ENCODE results near the gene CTIF. TPM values are rescaled to one million over a fixed set of nuclear protein-coding genes. Genes with fewer than 3 reads are reported as not detected.

The CTIF gene
- polyA plus RNA-seq, 2 donors: 11.8 to 22.7 TPM

GRCh38 chr18:48821845-48822244 is 283.0 kb downstream of the CTIF start:
- H3K36me3 ChIP-seq (ENCODE audit: control insufficient read depth in 2 of 2, insufficient read depth in 2 of 2, low read length in 1 of 2): peaks cover 0 to 7% of the 10 kb centered on the region in 2 donors
- H3K27me3 ChIP-seq (ENCODE audit: control insufficient read depth in 1 of 2, insufficient read depth in 2 of 2, low read length in 2 of 2): no peaks in the 10 kb centered on the region
- WGBS, 2 donors: 63 to 77% methylated on average over 4 of the region's 4 CpGs
- no peak overlapping the region for H3K4me3 ChIP-seq (ENCODE audit: low read depth in 1 of 2, low read length in 2 of 2)
- H3K9me3 ChIP-seq (ENCODE audit: control insufficient read depth in 2 of 2, insufficient read depth in 1 of 2, low read depth in 1 of 2, low read length in 1 of 2): no peaks in the 10 kb centered on the region
- H3K27ac ChIP-seq (ENCODE audit: low read depth in 2 of 2, low read length in 1 of 2): no peak overlapping the region
- H3K4me1 ChIP-seq (ENCODE audit: control insufficient read depth in 2 of 2, insufficient read depth in 2 of 2, low read length in 1 of 2): peaks cover 0 to 2% of the 10 kb centered on the region in 2 donors

GRCh38 chr18:48824231-48824970 is 285.6 kb downstream of the CTIF start:
- H3K27me3 ChIP-seq (ENCODE audit: control insufficient read depth in 1 of 2, insufficient read depth in 2 of 2, low read length in 2 of 2): no peaks in the 10 kb centered on the region
- no peak overlapping the region for H3K27ac ChIP-seq (ENCODE audit: low read depth in 2 of 2, low read length in 1 of 2)
- peaks cover 0 to 10% of the 10 kb centered on the region in 2 donors for H3K4me1 ChIP-seq (ENCODE audit: control insufficient read depth in 2 of 2, insufficient read depth in 2 of 2, low read length in 1 of 2)
- 97 to 98% methylated on average over 14 of the region's 14 CpGs for WGBS, 2 donors
- no peaks in the 10 kb centered on the region for H3K9me3 ChIP-seq (ENCODE audit: control insufficient read depth in 2 of 2, insufficient read depth in 1 of 2, low read depth in 1 of 2, low read length in 1 of 2)
- no peak overlapping the region for H3K4me3 ChIP-seq (ENCODE audit: low read depth in 1 of 2, low read length in 2 of 2)
- peaks cover 0 to 3% of the 10 kb centered on the region in 2 donors for H3K36me3 ChIP-seq (ENCODE audit: control insufficient read depth in 2 of 2, insufficient read depth in 2 of 2, low read length in 1 of 2)

GRCh38 chr18:48825101-48825745 is 286.4 kb downstream of the CTIF start:
- Histone ChIP-seq H3K27ac (ENCODE audit: low read depth in 2 of 2, low read length in 1 of 2) (no peak overlapping the region), H3K4me1 (ENCODE audit: control insufficient read depth in 2 of 2, insufficient read depth in 2 of 2, low read length in 1 of 2) (peaks cover 0 to 10% of the 10 kb centered on the region in 2 donors), H3K4me3 (ENCODE audit: low read depth in 1 of 2, low read length in 2 of 2) (no peak overlapping the region), H3K27me3 (ENCODE audit: control insufficient read depth in 1 of 2, insufficient read depth in 2 of 2, low read length in 2 of 2) (no peaks in the 10 kb centered on the region), H3K36me3 (ENCODE audit: control insufficient read depth in 2 of 2, insufficient read depth in 2 of 2, low read length in 1 of 2) (no peaks in the 10 kb centered on the region), H3K9me3 (ENCODE audit: control insufficient read depth in 2 of 2, insufficient read depth in 1 of 2, low read depth in 1 of 2, low read length in 1 of 2) (no peaks in the 10 kb centered on the region)
- 52 to 78% methylated on average over 6 of the region's 6 CpGs for WGBS, 2 donors

GRCh38 chr18:48826271-48826670 is 287.4 kb downstream of the CTIF start:
- no peak overlapping the region for H3K4me3 ChIP-seq (ENCODE audit: low read depth in 1 of 2, low read length in 2 of 2)
- H3K4me1 ChIP-seq (ENCODE audit: control insufficient read depth in 2 of 2, insufficient read depth in 2 of 2, low read length in 1 of 2): peaks cover 0 to 10% of the 10 kb centered on the region in 2 donors
- H3K9me3 ChIP-seq (ENCODE audit: control insufficient read depth in 2 of 2, insufficient read depth in 1 of 2, low read depth in 1 of 2, low read length in 1 of 2): no peaks in the 10 kb centered on the region
- H3K27me3 ChIP-seq (ENCODE audit: control insufficient read depth in 1 of 2, insufficient read depth in 2 of 2, low read length in 2 of 2): no peaks in the 10 kb centered on the region
- H3K27ac ChIP-seq (ENCODE audit: low read depth in 2 of 2, low read length in 1 of 2): no peak overlapping the region
- H3K36me3 ChIP-seq (ENCODE audit: control insufficient read depth in 2 of 2, insufficient read depth in 2 of 2, low read length in 1 of 2): no peaks in the 10 kb centered on the region
- 92% methylated on average over 7 of the region's 7 CpGs for WGBS, 2 donors

- 94 to 96% methylated on average over 8 of the region's 8 CpGs for WGBS, 2 donors
- Histone ChIP-seq H3K4me1 (ENCODE audit: control insufficient read depth in 2 of 2, insufficient read depth in 2 of 2, low read length in 1 of 2) (peaks cover 0 to 10% of the 10 kb centered on the region in 2 donors), H3K27ac (ENCODE audit: low read depth in 2 of 2, low read length in 1 of 2) (no peak overlapping the region), H3K27me3 (ENCODE audit: control insufficient read depth in 1 of 2, insufficient read depth in 2 of 2, low read length in 2 of 2) (no peaks in the 10 kb centered on the region), H3K4me3 (ENCODE audit: low read depth in 1 of 2, low read length in 2 of 2) (no peak overlapping the region), H3K9me3 (ENCODE audit: control insufficient read depth in 2 of 2, insufficient read depth in 1 of 2, low read depth in 1 of 2, low read length in 1 of 2) (no peaks in the 10 kb centered on the region), H3K36me3 (ENCODE audit: control insufficient read depth in 2 of 2, insufficient read depth in 2 of 2, low read length in 1 of 2) (no peaks in the 10 kb centered on the region)
These were observed 288.0 kb downstream of the CTIF start for GRCh38 chr18:48826806-48827205.

GRCh38 chr18:48827291-48828193 is 288.7 kb downstream of the CTIF start:
- 64 to 67% methylated on average over 21 of the region's 21 CpGs for WGBS, 2 donors
- H3K36me3 ChIP-seq (ENCODE audit: control insufficient read depth in 2 of 2, insufficient read depth in 2 of 2, low read length in 1 of 2): no peaks in the 10 kb centered on the region
- H3K27me3 ChIP-seq (ENCODE audit: control insufficient read depth in 1 of 2, insufficient read depth in 2 of 2, low read length in 2 of 2): no peaks in the 10 kb centered on the region
- H3K4me1 ChIP-seq (ENCODE audit: control insufficient read depth in 2 of 2, insufficient read depth in 2 of 2, low read length in 1 of 2): peaks cover 0 to 10% of the 10 kb centered on the region in 2 donors
- peak overlapping the region; percentile 9 to 36 for H3K27ac ChIP-seq (ENCODE audit: low read depth in 2 of 2, low read length in 1 of 2)
- H3K4me3 ChIP-seq (ENCODE audit: low read depth in 1 of 2, low read length in 2 of 2): no peak overlapping the region
- H3K9me3 ChIP-seq (ENCODE audit: control insufficient read depth in 2 of 2, insufficient read depth in 1 of 2, low read depth in 1 of 2, low read length in 1 of 2): no peaks in the 10 kb centered on the region

GRCh38 chr18:48828194-48828545 is 289.3 kb downstream of the CTIF start:
- no peaks in the 10 kb centered on the region for H3K27me3 ChIP-seq (ENCODE audit: control insufficient read depth in 1 of 2, insufficient read depth in 2 of 2, low read length in 2 of 2)
- peaks cover 4 to 14% of the 10 kb centered on the region in 2 donors for H3K4me1 ChIP-seq (ENCODE audit: control insufficient read depth in 2 of 2, insufficient read depth in 2 of 2, low read length in 1 of 2)

GRCh38 chr18:48828691-48829442 is 290.0 kb downstream of the CTIF start:
- Histone ChIP-seq H3K36me3 (ENCODE audit: control insufficient read depth in 2 of 2, insufficient read depth in 2 of 2, low read length in 1 of 2) (no peaks in the 10 kb centered on the region), H3K9me3 (ENCODE audit: control insufficient read depth in 2 of 2, insufficient read depth in 1 of 2, low read depth in 1 of 2, low read length in 1 of 2) (no peaks in the 10 kb centered on the region), H3K27me3 (ENCODE audit: control insufficient read depth in 1 of 2, insufficient read depth in 2 of 2, low read length in 2 of 2) (no peaks in the 10 kb centered on the region), H3K27ac (ENCODE audit: low read depth in 2 of 2, low read length in 1 of 2) (peak overlapping the region in 1 of 2 donors; percentile 17), H3K4me1 (ENCODE audit: control insufficient read depth in 2 of 2, insufficient read depth in 2 of 2, low read length in 1 of 2) (peaks cover 4 to 15% of the 10 kb centered on the region in 2 donors), H3K4me3 (ENCODE audit: low read depth in 1 of 2, low read length in 2 of 2) (no peak overlapping the region)
- 61% methylated on average over 15 of the region's 15 CpGs for WGBS, 2 donors

More at GRCh38 chr18:48828194-48828545, 289.3 kb downstream of the CTIF start:
- H3K9me3 ChIP-seq (ENCODE audit: control insufficient read depth in 2 of 2, insufficient read depth in 1 of 2, low read depth in 1 of 2, low read length in 1 of 2): no peaks in the 10 kb centered on the region
- H3K27ac ChIP-seq (ENCODE audit: low read depth in 2 of 2, low read length in 1 of 2): no peak overlapping the region
- H3K36me3 ChIP-seq (ENCODE audit: control insufficient read depth in 2 of 2, insufficient read depth in 2 of 2, low read length in 1 of 2): no peaks in the 10 kb centered on the region
- H3K4me3 ChIP-seq (ENCODE audit: low read depth in 1 of 2, low read length in 2 of 2): no peak overlapping the region
- 50 to 53% methylated on average over 3 of the region's 3 CpGs for WGBS, 2 donors
